Fibroblast of pulmonary artery (primary cell): Measurements from ENCODE around the gene FHOD3.

Experiments used
- DNase-seq: peaks from one replicate; pipeline ENCODE4 v3.0.0-alpha.2; 2010; ENCODE audit warnings: low read depth
- H3K4me3 ChIP-seq: replicated peaks from 2 replicates; pipeline ENCODE4 v1.5.1; 2011; ENCODE audit warnings: low read depth, mild to moderate bottlenecking, control low read depth, low read length, moderate library complexity
- CTCF ChIP-seq: IDR thresholded peaks from 2 replicates; pipeline ENCODE4 v1.5.1; 2011; ENCODE audit warnings: mild to moderate bottlenecking, control low read depth, low read length, inconsistent platforms; ENCODE audit errors: missing control alignments

Gene FHOD3

GRCh38 chr18:36593641-36594040 is 296.1 kb downstream of the FHOD3 start:
- DNase-seq, result no peak
- no peak overlapping the region for H3K4me3 ChIP-seq
- no peak for TF ChIP-seq CTCF

GRCh38 chr18:36594621-36595020 is 297.1 kb downstream of the FHOD3 start:
- no peak overlapping the region for H3K4me3 ChIP-seq
- no peak for DNase-seq
- TF ChIP-seq CTCF, result no peak

GRCh38 chr18:36595046-36595817 is 297.7 kb downstream of the FHOD3 start:
- no peak for TF ChIP-seq CTCF
- H3K4me3 ChIP-seq, result no peak overlapping the region
- DNase-seq, result no peak

GRCh38 chr18:36595818-36596215 is 298.3 kb downstream of the FHOD3 start:
- H3K4me3 ChIP-seq, result no peak overlapping the region
- no peak for DNase-seq
- TF ChIP-seq CTCF, result no peak

GRCh38 chr18:36597636-36598035 is 300.1 kb downstream of the FHOD3 start:
- TF ChIP-seq CTCF, result no peak
- DNase-seq, result no peak
- no peak overlapping the region for H3K4me3 ChIP-seq

GRCh38 chr18:36600548-36600947 is 303.0 kb downstream of the FHOD3 start:
- no peak overlapping the region for H3K4me3 ChIP-seq
- TF ChIP-seq CTCF, result no peak
- no peak for DNase-seq

- no peak for TF ChIP-seq CTCF
- no peak for DNase-seq
- no peak overlapping the region for H3K4me3 ChIP-seq
Measured at GRCh38 chr18:36601316-36601715, 303.8 kb downstream of the FHOD3 start.
